ENCODE data around the gene C1R.
A peak's percentile ranks its signal among the peaks of the same experiment; 100 is the strongest.

DNA sequence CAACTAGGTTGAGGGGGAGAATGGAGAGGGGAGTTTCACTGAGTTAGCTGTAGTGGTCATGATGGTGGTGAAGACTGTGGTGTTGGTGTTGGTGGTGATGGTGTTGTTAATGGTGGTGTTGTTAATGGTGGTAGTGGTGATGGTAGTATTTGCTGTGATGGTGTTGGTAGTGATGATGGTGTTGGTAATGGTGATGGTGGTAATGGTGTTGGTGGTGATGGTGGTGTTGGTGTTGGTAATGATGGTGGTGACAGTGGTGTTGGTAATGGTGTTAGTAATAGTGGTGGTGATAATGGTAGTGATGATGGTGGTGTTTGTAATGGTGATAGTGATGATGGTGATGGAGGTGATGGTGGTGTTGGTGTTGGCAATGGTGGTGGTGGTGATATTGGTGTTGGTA is 9.1 kb downstream of the C1R start:
- TF ChIP-seq, protein P1, sequence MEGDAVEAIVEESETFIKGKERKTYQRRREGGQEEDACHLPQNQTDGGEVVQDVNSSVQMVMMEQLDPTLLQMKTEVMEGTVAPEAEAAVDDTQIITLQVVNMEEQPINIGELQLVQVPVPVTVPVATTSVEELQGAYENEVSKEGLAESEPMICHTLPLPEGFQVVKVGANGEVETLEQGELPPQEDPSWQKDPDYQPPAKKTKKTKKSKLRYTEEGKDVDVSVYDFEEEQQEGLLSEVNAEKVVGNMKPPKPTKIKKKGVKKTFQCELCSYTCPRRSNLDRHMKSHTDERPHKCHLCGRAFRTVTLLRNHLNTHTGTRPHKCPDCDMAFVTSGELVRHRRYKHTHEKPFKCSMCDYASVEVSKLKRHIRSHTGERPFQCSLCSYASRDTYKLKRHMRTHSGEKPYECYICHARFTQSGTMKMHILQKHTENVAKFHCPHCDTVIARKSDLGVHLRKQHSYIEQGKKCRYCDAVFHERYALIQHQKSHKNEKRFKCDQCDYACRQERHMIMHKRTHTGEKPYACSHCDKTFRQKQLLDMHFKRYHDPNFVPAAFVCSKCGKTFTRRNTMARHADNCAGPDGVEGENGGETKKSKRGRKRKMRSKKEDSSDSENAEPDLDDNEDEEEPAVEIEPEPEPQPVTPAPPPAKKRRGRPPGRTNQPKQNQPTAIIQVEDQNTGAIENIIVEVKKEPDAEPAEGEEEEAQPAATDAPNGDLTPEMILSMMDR (IDR thresholded peaks at IDR 0.05) = peak in 1 of 3 donors; percentile 54
- TF ChIP-seq POLR2A (IDR thresholded peaks at IDR 0.05) = no peak

Data from lower leg skin (tissue), 3 donors.